ENCODE measurements around the gene KIAA0319L.
"Not testable (repeated sequence)": the region's sequence is repeated elsewhere in the genome, so short reads cannot be mapped to it uniquely, and the experiment has no call there.

KIAA0319L gene

DNA sequence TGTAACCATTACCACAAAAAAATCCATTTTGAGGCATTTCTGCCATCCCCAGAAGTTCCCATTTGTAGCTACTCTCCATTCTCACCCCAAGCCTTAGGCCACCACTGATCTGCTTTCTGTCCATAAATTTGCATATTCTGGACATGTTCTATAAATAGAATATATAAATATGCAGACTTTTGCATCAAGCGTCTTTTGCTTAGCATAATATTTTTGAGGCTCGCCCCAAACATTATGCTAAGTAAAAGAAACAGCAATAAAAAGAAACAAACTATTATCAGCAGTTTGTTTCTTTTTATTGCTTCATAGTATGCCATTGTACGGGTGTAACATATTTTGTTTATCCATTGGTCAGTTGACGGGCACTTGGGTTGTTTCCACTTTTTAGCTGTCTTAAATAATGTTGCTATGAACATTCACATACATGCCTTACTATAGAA is 23.8 kb upstream of the KIAA0319L start:
- DNase-seq (ENCODE audit: low spot score) = no peak

DNA sequence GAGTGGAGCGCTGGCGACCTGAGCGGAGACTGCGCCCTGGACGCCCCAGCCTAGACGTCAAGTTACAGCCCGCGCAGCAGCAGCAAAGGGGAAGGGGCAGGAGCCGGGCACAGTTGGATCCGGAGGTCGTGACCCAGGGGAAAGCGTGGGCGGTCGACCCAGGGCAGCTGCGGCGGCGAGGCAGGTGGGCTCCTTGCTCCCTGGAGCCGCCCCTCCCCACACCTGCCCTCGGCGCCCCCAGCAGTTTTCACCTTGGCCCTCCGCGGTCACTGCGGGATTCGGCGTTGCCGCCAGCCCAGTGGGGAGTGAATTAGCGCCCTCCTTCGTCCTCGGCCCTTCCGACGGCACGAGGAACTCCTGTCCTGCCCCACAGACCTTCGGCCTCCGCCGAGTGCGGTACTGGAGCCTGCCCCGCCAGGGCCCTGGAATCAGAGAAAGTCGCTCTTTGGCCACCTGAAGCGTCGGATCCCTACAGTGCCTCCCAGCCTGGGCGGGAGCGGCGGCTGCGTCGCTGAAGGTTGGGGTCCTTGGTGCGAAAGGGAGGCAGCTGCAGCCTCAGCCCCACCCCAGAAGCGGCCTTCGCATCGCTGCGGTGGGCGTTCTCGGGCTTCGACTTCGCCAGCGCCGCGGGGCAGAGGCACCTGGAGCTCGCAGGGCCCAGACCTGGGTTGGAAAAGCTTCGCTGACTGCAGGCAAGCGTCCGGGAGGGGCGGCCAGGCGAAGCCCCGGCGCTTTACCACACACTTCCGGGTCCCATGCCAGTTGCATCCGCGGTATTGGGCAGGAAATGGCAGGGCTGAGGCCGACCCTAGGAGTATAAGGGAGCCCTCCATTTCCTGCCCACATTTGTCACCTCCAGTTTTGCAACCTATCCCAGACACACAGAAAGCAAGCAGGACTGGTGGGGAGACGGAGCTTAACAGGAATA is 20.1 kb upstream of the KIAA0319L start:
- peak; percentile 65 for DNase-seq (ENCODE audit: low spot score)

DNA sequence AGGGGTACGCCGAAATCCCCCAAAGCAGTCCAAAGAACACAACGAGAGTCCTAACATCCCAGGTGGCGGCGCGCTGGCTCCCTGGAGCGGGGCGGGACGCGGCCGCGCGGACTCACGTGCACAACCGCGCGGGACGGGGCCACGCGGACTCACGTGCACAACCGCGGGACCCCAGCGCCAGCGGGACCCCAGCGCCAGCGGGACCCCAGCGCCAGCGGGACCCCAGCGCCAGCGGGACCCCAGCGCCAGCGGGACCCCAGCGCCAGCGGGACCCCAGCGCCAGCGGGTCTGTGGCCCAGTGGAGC is 19.5 kb upstream of the KIAA0319L start:
- DNase-seq (ENCODE audit: low spot score) = not testable (repeated sequence)

- no peak for DNase-seq (ENCODE audit: low spot score)
Measured at GRCh38 chr1:35576061-35576765, 19.0 kb upstream of the KIAA0319L start.

- DNase-seq (ENCODE audit: low spot score) = no peak
Measured at GRCh38 chr1:35575416-35575958, 18.3 kb upstream of the KIAA0319L start.

DNA sequence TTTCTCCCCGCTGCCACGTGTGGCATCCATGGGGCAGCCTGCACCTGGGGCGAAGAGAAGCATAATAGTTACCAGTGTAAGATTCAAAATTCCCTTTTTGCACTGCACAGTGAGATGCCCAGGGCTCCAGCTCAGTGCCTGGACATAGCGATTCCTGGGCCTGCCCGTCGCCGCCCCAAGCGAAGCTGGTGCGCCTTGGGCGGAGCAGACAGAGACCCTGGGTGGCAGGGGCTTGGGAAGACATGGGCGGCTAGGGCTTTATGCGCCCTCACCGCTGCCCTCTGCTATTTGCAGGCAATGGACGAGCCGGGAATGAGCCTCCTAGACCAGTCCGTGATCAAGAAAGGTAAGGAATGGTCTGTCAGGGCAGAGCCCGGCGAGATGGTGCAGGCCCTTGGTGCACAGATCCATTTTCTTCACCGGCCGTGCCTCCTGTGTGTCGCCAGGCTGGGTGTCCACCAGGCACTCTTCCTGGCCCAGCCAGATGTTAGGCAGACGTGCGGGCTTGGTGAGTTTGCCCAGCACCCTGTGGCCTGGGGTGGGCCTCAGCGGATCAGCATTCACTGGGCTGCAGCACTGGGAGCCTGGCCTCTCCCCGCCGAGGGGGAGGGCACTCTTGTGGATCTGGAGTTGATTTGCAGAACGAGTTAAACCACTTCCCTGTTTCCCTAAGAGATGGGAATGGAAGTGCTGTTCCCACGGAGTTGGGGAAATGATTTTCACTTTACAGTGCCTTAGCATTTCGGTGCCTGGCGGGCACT is 17.6 kb upstream of the KIAA0319L start:
- no peak for DNase-seq (ENCODE audit: low spot score)

DNA sequence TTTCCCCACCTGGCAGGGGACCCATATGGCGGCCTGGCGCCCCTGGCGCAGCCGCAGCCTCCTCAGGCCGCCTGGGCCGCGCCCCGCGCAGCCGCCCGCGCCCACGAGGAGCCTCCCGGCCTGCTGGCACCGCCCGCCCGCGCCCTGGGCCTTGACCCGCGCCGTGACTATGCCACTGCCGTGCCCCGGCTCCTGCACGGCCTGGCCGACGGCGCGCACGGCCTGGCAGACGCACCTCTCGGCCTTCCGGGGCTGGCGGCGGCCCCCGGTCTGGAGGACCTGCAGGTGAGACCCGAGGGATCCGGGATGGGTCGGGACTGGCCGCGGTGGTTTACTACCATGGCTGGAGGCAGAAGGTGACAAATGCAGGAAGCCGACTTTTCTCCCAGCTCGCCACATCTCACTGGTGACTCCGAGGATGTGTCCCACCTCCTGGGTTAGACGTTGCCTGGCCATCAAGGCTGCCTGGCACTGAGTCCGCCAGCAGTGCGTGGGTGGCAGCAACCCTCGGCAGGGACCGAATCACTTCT is 17.0 kb upstream of the KIAA0319L start:
- DNase-seq (ENCODE audit: low spot score) = no peak

DNA sequence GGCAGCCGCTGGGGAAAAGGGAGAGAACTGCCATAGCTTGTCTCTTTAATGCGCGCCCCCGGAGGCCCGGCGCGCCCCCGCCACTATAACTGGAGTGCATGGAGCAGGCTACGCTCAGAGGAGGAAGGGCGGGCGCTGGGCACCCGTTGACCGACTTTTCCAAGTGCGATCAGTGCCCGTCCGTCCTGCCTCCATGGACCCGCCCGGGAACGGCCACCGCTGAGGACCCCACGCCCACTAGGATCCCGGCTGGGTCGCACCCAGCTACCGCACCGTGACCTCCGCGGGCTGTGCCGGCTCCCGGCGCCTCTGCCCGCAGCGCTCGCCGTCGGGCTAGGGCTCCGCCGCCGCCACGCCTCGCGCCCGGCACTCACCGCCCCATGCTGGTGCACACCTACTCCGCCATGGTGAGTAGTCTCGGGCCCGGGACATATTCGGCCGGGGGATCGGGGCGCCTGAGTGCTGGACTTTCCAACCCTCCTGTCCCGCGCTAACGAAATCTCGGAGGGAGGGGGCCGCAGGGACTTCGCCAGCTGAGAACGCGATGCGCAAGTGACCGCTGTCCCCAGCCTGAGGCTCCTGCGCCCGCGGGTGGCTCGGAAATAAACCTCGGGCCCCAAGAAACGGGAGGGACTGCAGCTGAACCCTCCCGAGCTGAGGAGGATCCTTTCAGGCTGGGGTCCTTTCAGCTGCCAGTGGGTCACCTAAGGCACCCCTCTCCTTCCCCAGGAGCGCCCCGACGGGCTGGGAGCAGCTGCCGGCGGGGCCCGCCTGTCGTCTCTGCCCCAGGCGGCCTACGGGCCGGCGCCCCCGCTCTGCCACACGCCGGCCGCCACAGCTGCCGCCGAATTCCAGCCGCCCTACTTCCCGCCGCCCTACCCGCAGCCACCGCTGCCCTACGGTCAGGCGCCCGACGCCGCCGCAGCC is 16.3 kb upstream of the KIAA0319L start, which contains the start of gene TFAP2E:
TFAP2E (plus strand) TSS at position 117 of the 927 bp plus-strand sequence; CDS start at position 381, 264 bp downstream.
- DNase-seq (ENCODE audit: low spot score) = no peak

- no peak for DNase-seq (ENCODE audit: low spot score)
Measured at GRCh38 chr1:35572296-35572695, 15.1 kb upstream of the KIAA0319L start.

GRCh38 chr1:35571263-35571662 is 14.1 kb upstream of the KIAA0319L start:
- DNase-seq (ENCODE audit: low spot score) = no peak

DNA sequence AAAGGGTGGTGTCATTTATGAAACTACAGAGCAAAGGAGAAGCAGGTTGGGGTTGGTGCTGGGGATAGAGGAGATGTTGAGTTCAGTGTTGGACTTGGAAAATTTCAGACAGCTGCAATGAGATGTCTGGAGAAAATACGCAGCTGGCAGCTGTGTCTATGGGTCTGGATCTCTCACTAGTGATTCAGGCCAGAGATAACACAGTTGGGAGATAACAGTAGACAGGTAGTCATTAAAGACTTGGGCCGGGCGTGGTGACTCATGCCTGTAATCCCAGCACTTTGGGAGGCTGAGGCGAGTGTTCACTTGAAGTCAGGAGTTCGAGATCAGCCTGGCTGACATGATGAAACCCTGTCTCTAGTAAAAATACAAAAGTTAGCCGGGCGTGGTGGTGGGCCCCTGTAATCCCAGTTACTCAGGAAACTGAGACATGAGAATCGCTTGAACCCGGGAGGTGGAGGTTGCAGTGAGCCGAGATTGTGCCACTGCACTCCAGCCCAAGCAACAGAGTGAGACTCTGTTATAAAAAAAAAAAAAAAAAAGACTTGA is 13.5 kb upstream of the KIAA0319L start:
- no peak for DNase-seq (ENCODE audit: low spot score)

DNA sequence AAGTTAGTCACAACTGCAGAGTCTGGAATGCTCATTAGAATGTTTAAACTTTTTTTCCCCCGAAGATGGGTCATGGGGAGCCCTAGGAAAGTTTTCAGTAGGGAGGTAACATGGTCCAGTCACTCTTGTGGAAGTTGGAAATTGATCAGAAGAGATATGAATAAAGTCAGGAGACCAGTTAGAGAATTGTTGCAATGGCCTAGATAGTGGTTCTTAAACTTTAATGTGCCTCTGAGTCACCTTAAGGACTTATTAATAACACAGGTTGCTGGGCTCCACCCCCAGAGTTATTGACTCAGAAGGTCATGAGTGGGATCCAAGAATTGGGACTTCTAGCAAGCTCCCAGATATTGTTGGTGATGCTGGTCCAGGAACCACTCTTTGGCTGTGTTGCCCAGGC is 12.7 kb upstream of the KIAA0319L start:
- DNase-seq (ENCODE audit: low spot score) = no peak

- DNase-seq (ENCODE audit: low spot score) = peak; percentile 64
Measured at GRCh38 chr1:35568975-35569395, 11.8 kb upstream of the KIAA0319L start.

- no peak for DNase-seq (ENCODE audit: low spot score)
Measured at GRCh38 chr1:35567947-35568558, 10.8 kb upstream of the KIAA0319L start.

DNA sequence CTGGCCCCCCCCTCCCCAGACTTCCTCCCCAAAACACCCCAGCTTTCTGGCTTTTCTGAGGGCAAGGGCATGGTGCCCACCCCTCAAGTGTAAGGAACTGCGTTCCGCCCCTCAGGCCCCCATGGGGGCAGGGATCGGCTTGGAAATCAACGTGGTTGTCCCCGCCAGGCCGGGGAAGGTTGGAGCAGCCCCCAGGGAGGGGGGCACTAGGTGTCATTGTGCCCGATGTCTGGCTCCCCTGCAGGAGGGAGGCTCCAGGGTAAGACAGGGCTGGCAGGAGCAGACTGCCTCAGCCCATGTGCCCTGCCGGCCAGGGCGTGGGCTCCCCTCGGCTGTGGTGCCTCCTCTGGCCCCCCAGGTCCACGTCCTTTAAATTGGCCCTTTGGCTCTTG is 8.5 kb upstream of the KIAA0319L start:
- no peak for DNase-seq (ENCODE audit: low spot score)

DNA sequence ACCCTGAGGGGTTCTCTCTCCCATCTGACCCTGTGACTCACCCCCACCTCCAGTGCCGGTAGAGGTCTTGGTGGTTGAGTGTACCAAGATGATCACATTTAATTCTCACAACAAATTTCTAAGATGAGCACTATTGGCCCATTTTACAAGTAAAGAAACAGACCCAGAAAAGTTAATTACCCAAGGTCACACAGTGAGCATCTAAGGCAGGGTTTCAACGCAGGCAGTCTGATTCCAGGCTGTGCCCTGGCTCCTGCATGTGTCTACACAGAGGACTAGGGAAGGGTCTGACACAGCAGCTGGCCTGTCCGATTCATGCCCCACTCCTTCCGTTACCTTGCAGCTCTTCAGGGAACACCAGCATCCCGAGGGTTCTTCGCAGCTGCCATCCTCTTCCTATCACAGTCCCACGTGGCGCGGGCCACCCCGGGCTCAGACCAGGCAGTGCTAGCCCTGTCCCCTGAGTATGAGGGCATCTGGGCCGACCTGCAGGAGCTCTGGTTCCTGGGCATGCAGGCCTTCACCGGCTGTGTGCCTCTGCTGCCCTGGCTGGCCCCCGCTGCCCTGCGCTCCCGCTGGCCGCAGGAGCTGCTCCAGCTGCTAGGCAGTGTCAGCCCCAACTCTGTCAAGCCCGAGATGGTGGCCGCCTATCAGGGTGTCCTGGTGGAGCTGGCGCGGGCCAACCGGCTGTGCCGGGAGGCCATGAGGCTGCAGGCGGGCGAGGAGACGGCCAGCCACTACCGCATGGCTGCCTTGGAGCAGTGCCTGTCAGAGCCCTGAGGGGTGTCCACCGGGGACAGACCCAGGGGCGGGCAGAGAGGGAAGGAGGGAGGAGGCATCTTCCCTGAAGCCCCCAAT is 7.9 kb upstream of the KIAA0319L start:
- DNase-seq (ENCODE audit: low spot score) = no peak

- DNase-seq (ENCODE audit: low spot score) = peak; percentile 77
Measured at GRCh38 chr1:35564037-35564883, 7.1 kb upstream of the KIAA0319L start.

DNA sequence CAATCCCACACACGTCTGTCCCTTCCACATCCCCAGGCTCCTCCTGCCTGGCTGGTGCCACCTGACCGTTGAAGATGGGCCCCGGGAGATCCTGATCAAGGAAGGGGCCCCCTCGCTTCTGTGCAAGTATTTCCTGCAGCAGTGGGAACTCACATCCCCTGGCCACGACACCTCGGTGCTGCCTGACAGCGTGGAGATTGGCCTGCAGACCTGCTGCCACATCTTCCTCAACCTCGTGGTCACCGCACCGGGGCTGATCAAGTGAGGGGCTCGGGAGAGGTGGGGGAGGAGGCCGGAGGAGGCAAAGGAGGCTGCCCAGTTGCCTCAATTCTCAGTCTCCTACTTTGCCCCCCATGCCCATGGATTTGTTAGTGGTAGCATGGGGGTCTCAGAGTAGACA is 6.0 kb upstream of the KIAA0319L start:
- DNase-seq (ENCODE audit: low spot score) = no peak
